GM10248 (cell line): Measurements from ENCODE around the gene SOX5.

ENCODE experiments used
- CTCF ChIA-PET: fragments of 300-600 bp; sonication (Branson Sonifier 250); formaldehyde crosslinking; extraction: SDS; loops from one replicate; lab custom pipeline; 2021; ENCODE audit warnings: antibody characterized with exemption; lab: Yijun Ruan, JAX
- POLR2A ChIA-PET: fragments of 350-650 bp; sonication (Branson Sonifier 250); formaldehyde crosslinking; extraction: SDS; loops from one replicate; lab custom pipeline; 2020; ENCODE audit warnings: antibody characterized with exemption; lab: Yijun Ruan, JAX
- DNase-seq: peaks from one replicate; pipeline ENCODE4 v3.0.0; 2012; ENCODE audit errors: extremely low spot score
- TF ChIP-seq, protein P1 (sequence below): IDR thresholded peaks from 2 replicates; pipeline ENCODE4 v1.5.1; 2012; ENCODE audit warnings: mild to moderate bottlenecking, low read depth; ENCODE audit errors: extremely low read depth, missing control alignments, control extremely low read depth

SOX5 gene

DNA sequence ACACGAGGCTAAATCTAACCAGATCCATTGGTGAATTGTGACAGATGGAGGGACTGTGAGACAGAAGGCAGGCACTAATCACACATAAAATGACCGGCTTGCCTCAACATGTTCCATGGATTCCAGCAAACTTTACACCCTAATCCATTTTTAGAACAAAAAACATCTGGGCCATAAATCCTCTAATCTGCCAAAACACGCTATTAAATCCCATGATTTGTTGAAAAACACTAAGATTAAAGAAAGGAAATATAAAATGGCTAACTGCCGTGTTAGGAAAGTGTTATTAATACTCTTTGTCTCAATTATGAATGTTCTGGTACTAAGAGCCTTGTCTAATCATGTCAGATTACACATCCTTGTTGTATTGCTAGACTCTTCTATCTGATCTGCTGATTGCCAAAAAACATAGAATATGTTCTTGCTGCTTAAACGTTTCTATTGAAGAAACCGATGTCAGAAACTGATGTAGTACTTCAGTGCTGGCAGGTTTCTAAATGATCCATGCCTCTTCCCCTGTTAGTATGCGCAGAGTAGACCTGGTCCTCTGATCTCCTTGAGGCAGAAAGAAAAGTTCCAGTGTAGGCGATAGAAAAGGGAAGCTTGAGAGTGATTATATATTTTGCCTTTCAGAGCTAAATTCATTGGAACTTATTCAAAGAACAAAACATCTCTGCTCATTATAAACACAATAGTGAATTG lies 384.9 kb downstream of the SOX5 start:
- ChIA-PET CTCF (no interaction called here), POLR2A (no interaction called here)
- TF ChIP-seq, protein P1, sequence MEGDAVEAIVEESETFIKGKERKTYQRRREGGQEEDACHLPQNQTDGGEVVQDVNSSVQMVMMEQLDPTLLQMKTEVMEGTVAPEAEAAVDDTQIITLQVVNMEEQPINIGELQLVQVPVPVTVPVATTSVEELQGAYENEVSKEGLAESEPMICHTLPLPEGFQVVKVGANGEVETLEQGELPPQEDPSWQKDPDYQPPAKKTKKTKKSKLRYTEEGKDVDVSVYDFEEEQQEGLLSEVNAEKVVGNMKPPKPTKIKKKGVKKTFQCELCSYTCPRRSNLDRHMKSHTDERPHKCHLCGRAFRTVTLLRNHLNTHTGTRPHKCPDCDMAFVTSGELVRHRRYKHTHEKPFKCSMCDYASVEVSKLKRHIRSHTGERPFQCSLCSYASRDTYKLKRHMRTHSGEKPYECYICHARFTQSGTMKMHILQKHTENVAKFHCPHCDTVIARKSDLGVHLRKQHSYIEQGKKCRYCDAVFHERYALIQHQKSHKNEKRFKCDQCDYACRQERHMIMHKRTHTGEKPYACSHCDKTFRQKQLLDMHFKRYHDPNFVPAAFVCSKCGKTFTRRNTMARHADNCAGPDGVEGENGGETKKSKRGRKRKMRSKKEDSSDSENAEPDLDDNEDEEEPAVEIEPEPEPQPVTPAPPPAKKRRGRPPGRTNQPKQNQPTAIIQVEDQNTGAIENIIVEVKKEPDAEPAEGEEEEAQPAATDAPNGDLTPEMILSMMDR, result no peak
- no peak for DNase-seq

GRCh38 chr12:23561364-23562345 lies 387.8 kb downstream of the SOX5 start:
- ChIA-PET POLR2A (no interaction called here), CTCF (interaction anchor here (1.0 to 1.1 kb wide), 2 partner anchors 11 to 14 kb away, joined by 3 read pairs; no protein-coding TSS in a partner anchor)
- TF ChIP-seq, protein P1, result no peak
- DNase-seq, result no peak

DNA sequence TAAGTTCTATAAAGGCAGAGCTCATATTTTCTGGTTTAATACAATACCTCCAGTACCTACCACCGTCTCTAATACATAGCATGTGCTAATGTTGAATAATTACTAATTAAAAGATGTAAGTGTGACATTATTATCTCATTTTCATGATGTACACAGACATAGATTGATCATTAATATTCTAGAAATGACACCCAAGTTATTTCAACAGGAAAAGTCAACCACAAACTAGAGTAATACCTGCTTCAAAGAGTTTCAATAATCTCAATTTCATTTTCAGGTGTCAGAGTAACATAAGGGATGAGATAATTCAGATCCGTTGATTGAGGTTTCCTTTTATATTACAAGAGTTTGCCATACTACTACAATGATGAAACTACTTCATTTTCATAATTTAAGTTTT lies 388.9 kb downstream of the SOX5 start:
- no peak for DNase-seq
- POLR2A ChIA-PET, result no interaction called here
- CTCF ChIA-PET, result no interaction called here
- TF ChIP-seq, protein P1, result no peak

- TF ChIP-seq, protein P1, result no peak
- ChIA-PET POLR2A (no interaction called here), CTCF (interaction anchor here (0.8 to 1.9 kb wide), 4 partner anchors 18 to 132 kb away, joined by 3 to 4 read pairs (median 3); no protein-coding TSS in a partner anchor)
- no peak for DNase-seq
Observed at GRCh38 chr12:23559268-23559753, 390.2 kb downstream of the SOX5 start.

- POLR2A ChIA-PET, result no interaction called here
- CTCF ChIA-PET, result interaction anchor here (1.6 kb wide), 1 partner anchor 22 kb away, joined by 5 read pairs; no protein-coding TSS in a partner anchor
- no peak for DNase-seq
- TF ChIP-seq, protein P1, result no peak
Observed at GRCh38 chr12:23556661-23557060, 392.8 kb downstream of the SOX5 start.

- POLR2A ChIA-PET, result no interaction called here
Observed at GRCh38 chr12:23555825-23556207, 393.7 kb downstream of the SOX5 start.

More at GRCh38 chr12:23555825-23556207, 393.7 kb downstream of the SOX5 start:
- TF ChIP-seq, protein P1, result no peak
- CTCF ChIA-PET, result interaction anchor here (1.6 kb wide), 1 partner anchor 23 kb away, joined by 5 read pairs; no protein-coding TSS in a partner anchor
- no peak for DNase-seq
